Daoy (cell line): ENCODE data around the gene CILP. TPM values are rescaled to one million over a fixed set of nuclear protein-coding genes. Genes with fewer than 3 reads are reported as not detected.
"Not testable (repeated sequence)": the region's sequence is repeated elsewhere in the genome, so short reads cannot be mapped to it uniquely, and the experiment has no call there.

ENCODE experiments used
- DNase-seq: peaks from one replicate; pipeline ENCODE4 v3.0.0-alpha.2; 2015; ENCODE audit warnings: low read depth
- total RNA-seq: library from RNA; depleted of rRNA; stranded (reverse); fragments of >200 nt; shearing (Covaris generic); gene quantifications from 2 replicates; pipeline ENCODE4 v1.2.3, GENCODE V29; 2014; rRNA removed

Gene CILP
- total RNA-seq, result 0.03 TPM in 1 of 2 replicates, not detected in the other

- DNase-seq, result no peak
Measured at GRCh38 chr15:65210770-65211481, at the start of gene CILP. TSS of gene CILP (minus strand) at chr15:65211473. CDS start at chr15:65209755, 1,718 bp downstream.

- DNase-seq, result no peak
Measured at GRCh38 chr15:65260968-65261367, 49.7 kb upstream of the CILP start.

GRCh38 chr15:65259367-65259797 is 48.1 kb upstream of the CILP start:
- no peak for DNase-seq

GRCh38 chr15:65258375-65259262 is 47.3 kb upstream of the CILP start:
- DNase-seq, result no peak

- DNase-seq, result no peak
Measured at GRCh38 chr15:65255486-65256140, 44.3 kb upstream of the CILP start.

- no peak for DNase-seq
Measured at GRCh38 chr15:65254758-65255157, 43.5 kb upstream of the CILP start.

- DNase-seq, result no peak
Measured at GRCh38 chr15:65254356-65254755, 43.1 kb upstream of the CILP start.

- DNase-seq, result peak; percentile 10
Measured at GRCh38 chr15:65249641-65250040, 38.4 kb upstream of the CILP start.

- no peak for DNase-seq
Measured at GRCh38 chr15:65248511-65249255, 37.4 kb upstream of the CILP start.

- no peak for DNase-seq
Measured at GRCh38 chr15:65246939-65247338, 35.7 kb upstream of the CILP start.

GRCh38 chr15:65246026-65246714 is 34.9 kb upstream of the CILP start:
- no peak for DNase-seq

- DNase-seq, result peak; percentile 53
Measured at GRCh38 chr15:65245096-65245856, 34.0 kb upstream of the CILP start.

GRCh38 chr15:65244638-65245037 is 33.4 kb upstream of the CILP start:
- DNase-seq, result no peak

GRCh38 chr15:65236443-65236842 is 25.2 kb upstream of the CILP start:
- not testable (repeated sequence) for DNase-seq

- DNase-seq, result no peak
Measured at GRCh38 chr15:65233696-65234095, 22.4 kb upstream of the CILP start.

GRCh38 chr15:65232520-65232919 is 21.2 kb upstream of the CILP start:
- DNase-seq, result no peak

- no peak for DNase-seq
Measured at GRCh38 chr15:65231306-65231705, 20.0 kb upstream of the CILP start.

- not testable (repeated sequence) for DNase-seq
Measured at GRCh38 chr15:65226901-65227300, 15.6 kb upstream of the CILP start.

GRCh38 chr15:65226221-65226620 is 14.9 kb upstream of the CILP start:
- no peak for DNase-seq

GRCh38 chr15:65223996-65224395 is 12.7 kb upstream of the CILP start:
- DNase-seq, result no peak
